ENCODE data around the gene JUNB.

Gene JUNB

GRCh38 chr19:12778905-12779161 lies 12.5 kb upstream of the JUNB start:
- peak overlapping the region; percentile 82 for H3K4me3 ChIP-seq (ENCODE audit: low read length)
- H3K4me2 ChIP-seq (ENCODE audit: low read length) = peak overlapping the region; percentile 88
- peaks cover 14% of the 10 kb centered on the region; the same call in 1 of the 2 replicates for H3K79me2 ChIP-seq (ENCODE audit: low read length)
- H3K27me3 ChIP-seq (ENCODE audit: low read depth, low read length) = no peaks in the 10 kb centered on the region
- peak overlapping the region; percentile 83 for H3K9ac ChIP-seq (ENCODE audit: low read length)
- TF ChIP-seq CTCF (IDR thresholded peaks at IDR 0.05; ENCODE audit: low read depth, low read length) (no peak), EZH2phosphoT487 (IDR thresholded peaks at IDR 0.05; ENCODE audit: low read depth) (no peak)
- H2AFZ ChIP-seq (ENCODE audit: low read depth, low read length) = no peak overlapping the region
- H4K20me1 ChIP-seq (ENCODE audit: insufficient read depth, low read length) = no peaks in the 10 kb centered on the region
- peak overlapping the region; percentile 83 for H3K27ac ChIP-seq (ENCODE audit: low read length)
- H3K4me1 ChIP-seq (ENCODE audit: low read length) = peaks cover 43% of the 10 kb centered on the region
- no peaks in the 10 kb centered on the region for H3K9me3 ChIP-seq (ENCODE audit: insufficient read depth, low read length)
- H3K36me3 ChIP-seq (replicated peaks; ENCODE audit: low read depth, low read length) = peaks cover 3% of the 10 kb centered on the region

- Histone ChIP-seq H3K4me3 (ENCODE audit: low read length) (peak overlapping the region; percentile 82), H3K9ac (ENCODE audit: low read length) (peak overlapping the region; percentile 83), H2AFZ (ENCODE audit: low read depth, low read length) (no peak overlapping the region), H4K20me1 (ENCODE audit: insufficient read depth, low read length) (no peaks in the 10 kb centered on the region), H3K36me3 (replicated peaks; ENCODE audit: low read depth, low read length) (peaks cover 2% of the 10 kb centered on the region), H3K27ac (ENCODE audit: low read length) (peak overlapping the region; percentile 83), H3K4me2 (ENCODE audit: low read length) (peak overlapping the region; percentile 88), H3K79me2 (ENCODE audit: low read length) (peaks cover 14% of the 10 kb centered on the region; the same call in 1 of the 2 replicates), H3K27me3 (ENCODE audit: low read depth, low read length) (no peaks in the 10 kb centered on the region), H3K9me3 (ENCODE audit: insufficient read depth, low read length) (no peaks in the 10 kb centered on the region), H3K4me1 (ENCODE audit: low read length) (peaks cover 49% of the 10 kb centered on the region)
- TF ChIP-seq EZH2phosphoT487 (IDR thresholded peaks at IDR 0.05; ENCODE audit: low read depth) (no peak), CTCF (IDR thresholded peaks at IDR 0.05; ENCODE audit: low read depth, low read length) (peak; percentile 41)
Observed at GRCh38 chr19:12779162-12779993, 11.9 kb upstream of the JUNB start.

GRCh38 chr19:12782174-12782423 lies 9.2 kb upstream of the JUNB start:
- peak overlapping the region; percentile 43; the same call in 1 of the 2 replicates for H2AFZ ChIP-seq (ENCODE audit: low read depth, low read length)
- H3K4me3 ChIP-seq (ENCODE audit: low read length) = peak overlapping the region; percentile 79
- no peaks in the 10 kb centered on the region for H3K9me3 ChIP-seq (ENCODE audit: insufficient read depth, low read length)
- peaks cover 14% of the 10 kb centered on the region; the same call in 1 of the 2 replicates for H3K79me2 ChIP-seq (ENCODE audit: low read length)
- no peaks in the 10 kb centered on the region for H3K36me3 ChIP-seq (replicated peaks; ENCODE audit: low read depth, low read length)
- H3K9ac ChIP-seq (ENCODE audit: low read length) = peak overlapping the region; percentile 85
- peak overlapping the region; percentile 93 for H3K27ac ChIP-seq (ENCODE audit: low read length)
- H3K4me1 ChIP-seq (ENCODE audit: low read length) = peaks cover 72% of the 10 kb centered on the region
- no peaks in the 10 kb centered on the region for H3K27me3 ChIP-seq (ENCODE audit: low read depth, low read length)
- peak overlapping the region; percentile 99 for H3K4me2 ChIP-seq (ENCODE audit: low read length)
- TF ChIP-seq CTCF (IDR thresholded peaks at IDR 0.05; ENCODE audit: low read depth, low read length) = no peak
- no peak for TF ChIP-seq EZH2phosphoT487 (IDR thresholded peaks at IDR 0.05; ENCODE audit: low read depth)
- H4K20me1 ChIP-seq (ENCODE audit: insufficient read depth, low read length) = no peaks in the 10 kb centered on the region

- Histone ChIP-seq H3K4me1 (ENCODE audit: low read length) (peaks cover 74% of the 10 kb centered on the region), H3K27me3 (ENCODE audit: low read depth, low read length) (no peaks in the 10 kb centered on the region), H3K9me3 (ENCODE audit: insufficient read depth, low read length) (no peaks in the 10 kb centered on the region), H3K4me3 (ENCODE audit: low read length) (peak overlapping the region; percentile 79), H3K9ac (ENCODE audit: low read length) (peak overlapping the region; percentile 85), H3K79me2 (ENCODE audit: low read length) (peaks cover 14% of the 10 kb centered on the region; the same call in 1 of the 2 replicates), H3K27ac (ENCODE audit: low read length) (peak overlapping the region; percentile 93), H4K20me1 (ENCODE audit: insufficient read depth, low read length) (no peaks in the 10 kb centered on the region), H2AFZ (ENCODE audit: low read depth, low read length) (peak overlapping the region; percentile 43; the same call in 1 of the 2 replicates), H3K36me3 (replicated peaks; ENCODE audit: low read depth, low read length) (no peaks in the 10 kb centered on the region), H3K4me2 (ENCODE audit: low read length) (peak overlapping the region; percentile 99)
- TF ChIP-seq EZH2phosphoT487 (IDR thresholded peaks at IDR 0.05; ENCODE audit: low read depth) (no peak), CTCF (IDR thresholded peaks at IDR 0.05; ENCODE audit: low read depth, low read length) (peak; percentile 32)
Observed at GRCh38 chr19:12782424-12783290, 8.6 kb upstream of the JUNB start.
